T-helper 1 cell treated with Interleukin-12 subunit alpha and Interleukin-12 subunit beta and Interleukin-4 antibody, amounts not matched to agents 30 ng/mL and 1 ng/mL, for 36 hours (primary cell): ENCODE results near the gene GNE. TPM values are rescaled to one million over a fixed set of nuclear protein-coding genes. Genes with fewer than 3 reads are reported as not detected.
"Not testable (repeated sequence)": the region's sequence is repeated elsewhere in the genome, so short reads cannot be mapped to it uniquely, and the experiment has no call there.

Source experiments
- intact Hi-C: fragments of 100-400 bp; cut with micrococcal nuclease; formaldehyde crosslinking; loops from one replicate; pipeline ENCODE4 v1.15.1; 2024
- total RNA-seq: library from RNA; stranded (reverse); gene quantifications from 2 replicates; pipeline ENCODE4 v1.2.3, GENCODE V29; 2022

Gene GNE
- total RNA-seq: 19.8 and 20.1 TPM in 2 replicates

DNA sequence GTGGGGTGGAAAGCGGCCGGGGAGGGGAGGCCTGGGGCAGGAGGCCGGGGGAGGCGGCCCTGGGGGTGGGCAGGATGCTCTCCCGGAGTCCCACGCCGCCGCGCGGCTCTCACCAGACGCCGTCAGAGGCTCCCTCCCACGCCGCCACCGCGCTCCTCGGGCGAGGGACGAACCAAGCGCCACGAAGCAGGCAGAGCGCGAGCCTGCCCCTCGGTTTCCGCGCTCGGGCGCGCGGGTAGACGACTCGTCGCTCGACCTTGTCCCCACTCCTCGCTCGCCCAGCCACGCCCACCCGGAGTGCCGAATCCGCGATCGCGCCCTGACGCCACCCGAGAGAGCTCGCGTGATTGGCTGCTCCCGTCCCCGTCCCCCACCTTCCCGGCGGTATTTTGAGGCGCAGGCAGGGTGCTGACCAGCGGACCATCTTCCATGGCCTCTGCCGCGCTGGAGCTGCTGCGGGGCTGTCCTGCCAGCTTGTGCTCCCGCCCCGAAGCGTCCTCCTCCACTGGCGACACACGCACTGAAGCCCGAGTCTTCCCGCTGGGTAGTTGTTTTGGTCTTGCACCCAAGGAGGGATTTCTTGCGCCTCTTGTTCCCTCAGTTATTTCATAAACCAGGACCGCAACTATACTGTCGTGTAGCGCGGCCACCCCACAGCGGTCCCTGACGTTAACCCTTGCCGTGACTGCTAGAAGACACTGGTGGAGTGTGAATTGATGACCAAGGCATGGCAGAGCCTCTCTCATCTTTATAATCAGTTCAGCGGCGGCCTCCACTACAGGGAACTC, at the start of gene GNE:
Gene GNE, minus strand, starts transcription at position 241 of the 788 bp plus-strand sequence. CDS start 9,093 bp downstream, outside the sequence.
- intact Hi-C loops: loop anchor here (1.0 to 5.0 kb wide), 13 partner anchors 68 to 611 kb away; partner anchors contain the start of genes CLTA, CREB3, FAM221B and HINT2

DNA sequence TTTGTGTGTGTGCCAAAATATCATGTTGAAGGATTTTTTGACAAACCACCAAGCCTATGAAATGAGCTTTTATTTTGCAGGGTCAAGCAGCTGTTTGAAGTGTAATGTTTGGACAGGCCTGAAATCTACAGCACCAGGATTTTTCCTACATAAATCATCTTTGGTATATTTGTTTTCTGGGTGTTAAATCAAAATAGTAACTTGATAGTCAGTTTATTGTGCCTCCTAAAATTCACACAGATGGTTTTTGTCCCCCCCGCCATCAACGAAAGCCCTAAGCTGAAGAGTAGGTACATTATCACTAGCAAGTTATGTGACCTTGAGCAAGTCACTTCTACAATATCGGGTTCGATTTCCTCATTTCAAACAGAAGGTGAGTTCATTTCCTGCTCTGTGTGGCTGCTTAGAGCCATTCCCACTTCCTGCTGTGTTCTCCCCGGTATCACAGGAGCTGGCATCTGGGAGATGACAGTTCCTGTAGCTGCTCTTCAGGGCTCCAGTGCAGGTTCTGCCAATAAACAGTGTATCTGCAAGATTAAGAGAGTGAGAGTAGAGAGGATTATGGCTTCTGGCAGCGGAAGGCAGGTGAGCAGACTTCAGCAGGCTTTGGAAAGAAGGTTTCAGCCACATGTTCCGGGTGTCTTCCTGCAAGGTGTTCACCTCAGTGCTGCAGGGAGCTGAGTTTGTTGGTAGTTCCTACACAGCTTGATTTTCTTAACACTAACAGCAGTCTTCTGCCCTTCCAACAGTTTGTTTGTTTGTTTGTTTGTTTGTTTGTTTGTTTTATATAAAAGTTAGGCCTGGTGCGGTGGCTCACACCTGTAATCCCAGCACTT, 48.4 kb upstream of the GNE start:
- intact Hi-C loops: no loop called here

GRCh38 chr9:36304366-36304765, 46.1 kb upstream of the GNE start:
- intact Hi-C loops: not testable (repeated sequence)

DNA sequence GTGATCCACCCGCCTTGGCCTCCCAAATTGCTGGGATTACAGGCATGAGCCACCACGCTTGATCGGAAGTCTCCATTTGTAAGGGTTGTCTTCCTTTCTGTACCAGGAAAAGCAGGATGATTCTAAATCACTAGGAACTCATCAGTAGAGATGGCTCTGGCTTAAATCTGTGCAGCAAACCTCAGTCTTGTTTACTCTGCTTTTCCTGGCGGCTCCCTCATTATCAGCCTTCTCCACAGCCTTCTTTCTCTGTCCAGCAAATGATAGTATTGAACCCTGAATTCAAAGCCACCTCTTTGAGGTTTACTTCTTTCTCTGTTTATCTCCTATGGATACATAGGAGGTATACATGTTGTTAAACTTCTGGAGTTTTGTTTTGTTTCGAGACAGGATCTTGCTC, 43.0 kb upstream of the GNE start:
- intact Hi-C loops: no loop called here

DNA sequence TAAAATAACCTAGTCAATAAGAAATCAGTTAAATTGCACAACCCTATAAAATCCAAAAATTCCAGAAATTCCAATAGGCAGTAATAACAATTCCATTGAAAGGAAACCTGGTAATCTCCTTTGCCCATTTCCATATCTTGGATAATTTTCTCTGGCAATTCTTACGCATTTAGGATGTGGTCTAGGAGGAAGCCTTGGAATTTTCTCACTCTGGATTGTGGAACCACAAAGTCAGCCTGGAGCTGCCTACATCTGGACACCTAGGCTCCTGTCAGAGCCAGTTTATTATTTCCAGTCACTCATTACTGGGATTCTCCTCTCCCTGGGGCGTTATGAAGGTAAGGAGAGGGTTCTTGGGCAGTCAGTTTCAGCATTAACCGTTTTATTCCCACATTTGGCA, 40.3 kb upstream of the GNE start:
- intact Hi-C loops: no loop called here

DNA sequence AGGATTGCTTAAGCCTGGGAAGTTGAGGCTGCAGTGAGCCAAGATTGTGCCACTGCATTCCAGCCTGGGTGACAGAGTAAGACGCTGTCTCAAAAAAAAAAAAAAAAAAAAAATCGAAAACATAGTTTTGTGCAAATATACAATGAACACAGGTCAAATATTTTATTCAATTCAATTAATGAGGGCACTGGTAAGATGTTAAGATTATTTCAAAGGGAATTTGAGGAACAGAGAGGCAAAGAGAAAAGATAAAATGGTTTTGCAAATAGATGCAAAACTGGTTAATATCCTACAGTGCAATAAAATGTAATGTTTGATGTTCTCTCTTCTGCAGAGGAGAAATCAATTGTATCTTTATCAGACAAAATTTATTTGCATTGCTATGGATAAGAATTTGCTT, 39.5 kb upstream of the GNE start:
- intact Hi-C loops: no loop called here

- intact Hi-C loops: not testable (repeated sequence)
Observed at GRCh38 chr9:36294996-36295395, 36.7 kb upstream of the GNE start.

GRCh38 chr9:36293918-36294317, 35.7 kb upstream of the GNE start:
- intact Hi-C loops: no loop called here

GRCh38 chr9:36293171-36293570, 34.9 kb upstream of the GNE start:
- intact Hi-C loops: no loop called here

GRCh38 chr9:36292641-36293040, 34.4 kb upstream of the GNE start:
- intact Hi-C loops: no loop called here

GRCh38 chr9:36290996-36291395, 32.7 kb upstream of the GNE start:
- intact Hi-C loops: no loop called here

DNA sequence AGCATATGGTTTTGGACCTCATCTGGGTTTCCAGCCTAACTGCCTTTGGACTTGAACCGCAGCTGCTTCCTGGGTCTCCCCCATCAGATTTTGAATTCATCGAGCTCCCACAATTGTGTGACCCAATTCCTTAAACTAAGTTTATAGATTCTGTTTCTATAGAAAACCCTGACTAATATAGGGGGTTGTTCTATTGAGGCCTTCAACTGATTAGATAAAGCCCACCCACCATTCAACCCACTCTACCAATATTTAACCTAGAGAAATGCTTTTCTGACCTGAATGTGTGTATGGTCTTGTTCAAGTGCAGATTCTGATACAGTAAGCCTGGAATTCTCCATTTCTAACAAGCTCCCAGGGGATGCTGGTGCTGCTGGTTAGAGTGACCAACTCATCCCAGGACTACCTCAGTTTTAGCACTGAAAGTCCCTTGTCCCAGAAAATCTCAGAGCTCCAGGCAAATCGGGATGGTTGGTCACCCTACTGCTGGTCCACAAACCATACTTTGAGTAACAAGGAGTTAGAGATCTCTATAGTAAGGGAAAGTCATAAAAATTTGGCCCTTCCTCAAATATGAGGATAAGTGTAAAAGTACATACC, 31.7 kb upstream of the GNE start:
- intact Hi-C loops: no loop called here

DNA sequence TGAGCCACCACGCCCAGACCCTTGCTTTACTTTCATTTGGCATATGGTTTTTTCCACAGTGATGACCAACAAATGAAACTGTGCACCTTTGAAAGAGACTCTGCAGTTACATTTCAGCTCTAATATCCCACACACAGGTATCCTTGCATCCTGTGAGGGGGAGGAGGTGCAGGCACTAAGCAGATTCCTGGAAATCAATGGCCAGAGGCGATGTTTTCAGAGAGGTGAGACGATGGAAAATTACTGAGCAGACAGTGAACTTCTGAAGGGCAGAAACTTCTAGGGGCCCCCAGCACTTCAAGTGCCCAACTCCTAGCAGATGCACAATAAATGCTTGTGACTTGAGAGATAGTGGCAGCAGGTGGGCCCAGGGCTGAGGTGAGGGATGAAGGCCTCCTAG, 29.8 kb upstream of the GNE start:
- intact Hi-C loops: no loop called here

GRCh38 chr9:36286388-36286787, 28.1 kb upstream of the GNE start:
- intact Hi-C loops: no loop called here

- intact Hi-C loops: no loop called here
Observed at GRCh38 chr9:36284226-36284625, 26.0 kb upstream of the GNE start.

DNA sequence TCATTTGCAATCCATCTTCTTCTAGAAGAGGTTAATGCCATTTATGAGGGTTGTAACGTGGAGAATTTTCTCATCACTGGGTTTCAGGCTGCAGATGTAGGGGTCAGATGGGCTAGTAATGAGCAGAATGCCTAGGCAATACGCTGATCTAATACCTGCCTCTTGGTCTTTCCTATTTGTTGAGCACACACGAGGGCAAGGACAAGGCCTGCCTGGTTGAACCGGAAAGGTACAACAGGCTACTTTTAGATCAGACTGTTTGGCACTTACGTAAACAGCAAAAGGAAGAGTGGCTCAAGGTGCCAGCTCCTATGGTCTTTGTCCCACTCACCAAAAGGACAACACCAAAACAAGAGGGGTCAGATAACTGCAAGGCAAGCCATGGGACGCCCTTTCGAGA, 24.0 kb upstream of the GNE start:
- intact Hi-C loops: no loop called here

- intact Hi-C loops: no loop called here
Observed at GRCh38 chr9:36280989-36281388, 22.7 kb upstream of the GNE start.

- intact Hi-C loops: no loop called here
Observed at GRCh38 chr9:36278243-36278642, 20.0 kb upstream of the GNE start.

GRCh38 chr9:36276781-36277181, 18.5 kb upstream of the GNE start:
- intact Hi-C loops: no loop called here

DNA sequence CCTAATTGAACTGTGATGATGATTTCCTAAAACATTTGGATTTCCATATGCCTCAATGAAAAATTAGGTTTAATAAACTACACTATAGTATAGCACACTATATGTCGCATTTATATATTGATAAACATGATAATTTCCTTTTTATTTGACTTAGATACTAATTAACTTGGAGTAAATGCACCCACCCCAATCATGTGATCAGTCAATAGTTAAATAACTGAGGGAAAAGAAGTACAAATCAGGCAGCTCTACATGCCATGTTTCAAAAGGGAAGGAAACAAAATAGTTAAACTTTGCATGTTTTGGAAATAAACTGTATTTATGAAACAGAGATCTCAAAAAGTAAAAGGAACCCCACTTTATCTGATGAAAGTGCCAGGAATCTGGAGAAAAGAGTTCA, 18.0 kb upstream of the GNE start:
- intact Hi-C loops: no loop called here

GRCh38 chr9:36275060-36275459, 16.8 kb upstream of the GNE start:
- intact Hi-C loops: no loop called here

DNA sequence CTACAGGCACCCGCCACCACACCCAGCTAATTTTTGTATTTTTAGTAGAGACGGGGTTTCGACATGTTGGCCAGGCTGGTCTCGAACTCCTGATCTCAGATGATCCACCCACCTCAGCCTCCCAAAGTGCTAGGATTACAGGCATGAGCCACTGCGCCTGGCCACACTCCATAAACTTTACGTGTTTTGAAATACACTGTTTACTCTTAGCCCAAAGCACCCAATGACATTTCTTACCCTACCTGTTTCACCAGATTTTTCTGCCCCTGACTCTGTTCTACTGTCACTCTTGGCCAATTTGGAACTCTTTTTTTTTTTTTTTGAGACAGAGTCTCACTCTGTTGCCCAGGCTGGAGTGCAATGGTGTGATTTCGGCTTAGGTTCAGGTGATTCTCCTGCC, 15.1 kb upstream of the GNE start:
- intact Hi-C loops: not testable (repeated sequence)
